Testis (tissue), 2 donors: ENCODE data around the gene NCOA6.

Experiments used
- CTCF ChIP-seq, 3 experiments: fragments of 450-650 bp in 2 of 3; fragments of 200-600 bp in 1 of 3; sonication (generic) in 1 of 3; IDR thresholded peaks; one replicate each; pipeline ENCODE4 v1.5.1; 2016 to 2019; ENCODE audit warnings: antibody characterized with exemption in 3 of 3, mild to moderate bottlenecking in 2 of 3, moderate library complexity in 1 of 3
- POLR2A ChIP-seq: fragments of 450-650 bp; IDR thresholded peaks from one replicate; pipeline ENCODE4 v1.6.1; 2017; ENCODE audit warnings: antibody characterized with exemption, mild to moderate bottlenecking, moderate library complexity

- TF ChIP-seq CTCF (IDR thresholded peaks at IDR 0.05) (no peak), POLR2A (no peak)
Measured at GRCh38 chr20:34831936-34832335, 6.5 kb upstream of the NCOA6 start.
